ENCODE measurements around the gene LDB2. TPM values are rescaled to one million over a fixed set of nuclear protein-coding genes. Genes with fewer than 3 reads are reported as not detected.

Gene LDB2
- total and polyA plus RNA-seq, 4 donors = 11.0 to 128 (median 55.7) TPM

GRCh38 chr4:16770710-16771285 is 127.6 kb downstream of the LDB2 start:
- no peaks in the 10 kb centered on the region for H3K36me3 ChIP-seq (ENCODE audit: control insufficient read depth in 1 of 2, insufficient read depth in 2 of 2, low read length in 1 of 2)
- H3K27me3 ChIP-seq (ENCODE audit: control insufficient read depth in 1 of 2, insufficient read depth in 2 of 2, low read length in 1 of 2) = no peaks in the 10 kb centered on the region
- DNase-seq (no peak), ATAC-seq (ENCODE audit: low FRiP score) (no peak)
- 40 to 45% methylated on average over 6 of the region's 6 CpGs for WGBS, 2 donors
- H3K4me1 ChIP-seq (ENCODE audit: control insufficient read depth in 1 of 2, insufficient read depth in 2 of 2, low read length in 2 of 2) = no peaks in the 10 kb centered on the region
- intact Hi-C loops (cut with DNase I) = no loop called here
- no peaks in the 10 kb centered on the region for H3K9me3 ChIP-seq (ENCODE audit: control insufficient read depth, low read length)
- H3K27ac ChIP-seq (ENCODE audit: low read depth in 1 of 2, low read length in 2 of 2) = no peak overlapping the region
- no peak overlapping the region for H3K4me3 ChIP-seq (ENCODE audit: low read length in 2 of 2)

GRCh38 chr4:16767861-16768260 is 130.6 kb downstream of the LDB2 start:
- Histone ChIP-seq H3K27ac (ENCODE audit: low read depth in 1 of 2, low read length in 2 of 2) (no peak overlapping the region), H3K27me3 (ENCODE audit: control insufficient read depth in 1 of 2, insufficient read depth in 2 of 2, low read length in 1 of 2) (no peaks in the 10 kb centered on the region), H3K36me3 (ENCODE audit: control insufficient read depth in 1 of 2, insufficient read depth in 2 of 2, low read length in 1 of 2) (no peaks in the 10 kb centered on the region), H3K9me3 (ENCODE audit: control insufficient read depth, low read length) (no peaks in the 10 kb centered on the region), H3K4me3 (ENCODE audit: low read length in 2 of 2) (no peak overlapping the region), H3K4me1 (ENCODE audit: control insufficient read depth in 1 of 2, insufficient read depth in 2 of 2, low read length in 2 of 2) (no peaks in the 10 kb centered on the region)
- WGBS, 2 donors = 41 to 50% methylated on average over 3 of the region's 3 CpGs
- DNase-seq (no peak), ATAC-seq (ENCODE audit: low FRiP score) (no peak)
- intact Hi-C loops (cut with DNase I) = no loop called here

- H3K36me3 ChIP-seq (ENCODE audit: control insufficient read depth in 1 of 2, insufficient read depth in 2 of 2, low read length in 1 of 2) = no peaks in the 10 kb centered on the region
- no peaks in the 10 kb centered on the region for H3K9me3 ChIP-seq (ENCODE audit: control insufficient read depth, low read length)
- H3K4me1 ChIP-seq (ENCODE audit: control insufficient read depth in 1 of 2, insufficient read depth in 2 of 2, low read length in 2 of 2) = no peaks in the 10 kb centered on the region
- no peaks in the 10 kb centered on the region for H3K27me3 ChIP-seq (ENCODE audit: control insufficient read depth in 1 of 2, insufficient read depth in 2 of 2, low read length in 1 of 2)
- H3K27ac ChIP-seq (ENCODE audit: low read depth in 1 of 2, low read length in 2 of 2) = no peak overlapping the region
- 86 to 93% methylated on average over 5 of the region's 5 CpGs for WGBS, 2 donors
- intact Hi-C loops (cut with DNase I) = no loop called here
- ATAC-seq (ENCODE audit: low FRiP score) = no peak
- DNase-seq = no peak
- H3K4me3 ChIP-seq (ENCODE audit: low read length in 2 of 2) = no peak overlapping the region
Measured at GRCh38 chr4:16767251-16767650, 131.2 kb downstream of the LDB2 start.

- ATAC-seq (ENCODE audit: low FRiP score) (no peak), DNase-seq (no peak)
- Histone ChIP-seq H3K9me3 (ENCODE audit: control insufficient read depth, low read length) (no peaks in the 10 kb centered on the region), H3K4me1 (ENCODE audit: control insufficient read depth in 1 of 2, insufficient read depth in 2 of 2, low read length in 2 of 2) (no peaks in the 10 kb centered on the region), H3K36me3 (ENCODE audit: control insufficient read depth in 1 of 2, insufficient read depth in 2 of 2, low read length in 1 of 2) (no peaks in the 10 kb centered on the region), H3K27ac (ENCODE audit: low read depth in 1 of 2, low read length in 2 of 2) (no peak overlapping the region), H3K27me3 (ENCODE audit: control insufficient read depth in 1 of 2, insufficient read depth in 2 of 2, low read length in 1 of 2) (no peaks in the 10 kb centered on the region), H3K4me3 (ENCODE audit: low read length in 2 of 2) (no peak overlapping the region)
- 96 to 97% methylated on average over 5 of the region's 5 CpGs for WGBS, 2 donors
- intact Hi-C loops (cut with DNase I) = no loop called here
Measured at GRCh38 chr4:16765546-16765945, 132.9 kb downstream of the LDB2 start.

GRCh38 chr4:16764622-16765021 is 133.8 kb downstream of the LDB2 start:
- Histone ChIP-seq H3K4me1 (ENCODE audit: control insufficient read depth in 1 of 2, insufficient read depth in 2 of 2, low read length in 2 of 2) (no peaks in the 10 kb centered on the region), H3K27me3 (ENCODE audit: control insufficient read depth in 1 of 2, insufficient read depth in 2 of 2, low read length in 1 of 2) (no peaks in the 10 kb centered on the region), H3K4me3 (ENCODE audit: low read length in 2 of 2) (no peak overlapping the region), H3K27ac (ENCODE audit: low read depth in 1 of 2, low read length in 2 of 2) (no peak overlapping the region), H3K36me3 (ENCODE audit: control insufficient read depth in 1 of 2, insufficient read depth in 2 of 2, low read length in 1 of 2) (no peaks in the 10 kb centered on the region), H3K9me3 (ENCODE audit: control insufficient read depth, low read length) (no peaks in the 10 kb centered on the region)
- no peak for DNase-seq
- intact Hi-C loops (cut with DNase I) = no loop called here
- 77 to 81% methylated on average over 6 of the region's 6 CpGs for WGBS, 2 donors
- no peak for ATAC-seq (ENCODE audit: low FRiP score)

GRCh38 chr4:16760617-16761363 is 137.7 kb downstream of the LDB2 start:
- no peak overlapping the region for H3K4me3 ChIP-seq (ENCODE audit: low read length in 2 of 2)
- intact Hi-C loops (cut with DNase I) = no loop called here
- no peaks in the 10 kb centered on the region for H3K4me1 ChIP-seq (ENCODE audit: control insufficient read depth in 1 of 2, insufficient read depth in 2 of 2, low read length in 2 of 2)
- 77 to 81% methylated on average over 6 of the region's 6 CpGs for WGBS, 2 donors
- DNase-seq (no peak), ATAC-seq (ENCODE audit: low FRiP score) (no peak)
- no peaks in the 10 kb centered on the region for H3K36me3 ChIP-seq (ENCODE audit: control insufficient read depth in 1 of 2, insufficient read depth in 2 of 2, low read length in 1 of 2)
- H3K27me3 ChIP-seq (ENCODE audit: control insufficient read depth in 1 of 2, insufficient read depth in 2 of 2, low read length in 1 of 2) = no peaks in the 10 kb centered on the region
- H3K27ac ChIP-seq (ENCODE audit: low read depth in 1 of 2, low read length in 2 of 2) = no peak overlapping the region
- no peaks in the 10 kb centered on the region for H3K9me3 ChIP-seq (ENCODE audit: control insufficient read depth, low read length)

- H3K9me3 ChIP-seq (ENCODE audit: control insufficient read depth, low read length) = no peaks in the 10 kb centered on the region
- 42 to 55% methylated on average over 5 of the region's 5 CpGs for WGBS, 2 donors
- no peaks in the 10 kb centered on the region for H3K36me3 ChIP-seq (ENCODE audit: control insufficient read depth in 1 of 2, insufficient read depth in 2 of 2, low read length in 1 of 2)
- H3K4me1 ChIP-seq (ENCODE audit: control insufficient read depth in 1 of 2, insufficient read depth in 2 of 2, low read length in 2 of 2) = no peaks in the 10 kb centered on the region
- no peak for ATAC-seq (ENCODE audit: low FRiP score)
- H3K4me3 ChIP-seq (ENCODE audit: low read length in 2 of 2) = no peak overlapping the region
- no peaks in the 10 kb centered on the region for H3K27me3 ChIP-seq (ENCODE audit: control insufficient read depth in 1 of 2, insufficient read depth in 2 of 2, low read length in 1 of 2)
- H3K27ac ChIP-seq (ENCODE audit: low read depth in 1 of 2, low read length in 2 of 2) = no peak overlapping the region
- no peak for DNase-seq
- intact Hi-C loops (cut with DNase I) = loop anchor here in 1 of 2 donors (10.0 kb wide), 1 partner anchor 255 kb away; no protein-coding TSS in a partner anchor
Measured at GRCh38 chr4:16759931-16760582, 138.4 kb downstream of the LDB2 start.

GRCh38 chr4:16758816-16759215 is 139.6 kb downstream of the LDB2 start:
- no peak overlapping the region for H3K27ac ChIP-seq (ENCODE audit: low read depth in 1 of 2, low read length in 2 of 2)
- H3K9me3 ChIP-seq (ENCODE audit: control insufficient read depth, low read length) = no peaks in the 10 kb centered on the region
- no peaks in the 10 kb centered on the region for H3K27me3 ChIP-seq (ENCODE audit: control insufficient read depth in 1 of 2, insufficient read depth in 2 of 2, low read length in 1 of 2)
- intact Hi-C loops (cut with DNase I) = loop anchor here in 1 of 2 donors (10.0 kb wide), 1 partner anchor 254 kb away; no protein-coding TSS in a partner anchor
- no peak overlapping the region for H3K4me3 ChIP-seq (ENCODE audit: low read length in 2 of 2)
- H3K4me1 ChIP-seq (ENCODE audit: control insufficient read depth in 1 of 2, insufficient read depth in 2 of 2, low read length in 2 of 2) = no peaks in the 10 kb centered on the region
- DNase-seq (no peak), ATAC-seq (ENCODE audit: low FRiP score) (no peak)
- WGBS, 2 donors = 84 to 86% methylated on average over 8 of the region's 8 CpGs
- H3K36me3 ChIP-seq (ENCODE audit: control insufficient read depth in 1 of 2, insufficient read depth in 2 of 2, low read length in 1 of 2) = peaks cover 0 to 2% of the 10 kb centered on the region in 2 donors
